Globus pallidus (tissue), 1 donor: ENCODE results near the gene WWC2.
A peak's percentile ranks its signal among the peaks of the same experiment; 100 is the strongest.

Experiments
- DNase-seq: peaks from one replicate; pipeline ENCODE4 v3.0.0-alpha.2; 2015; ENCODE audit warnings: low spot score

Gene WWC2

GRCh38 chr4:183098723-183099536 lies at the start of gene WWC2:
Gene WWC2 (plus strand): TSS chr4:183099257. CDS start chr4:183099492, 235 bp downstream.
- DNase-seq = peak; percentile 78

- DNase-seq = no peak
Measured at GRCh38 chr4:183053681-183054080, 45.4 kb upstream of the WWC2 start.

- DNase-seq = no peak
Measured at GRCh38 chr4:183057255-183057654, 41.8 kb upstream of the WWC2 start.

- DNase-seq = no peak
Measured at GRCh38 chr4:183059797-183060196, 39.3 kb upstream of the WWC2 start.

GRCh38 chr4:183068502-183068901 lies 30.6 kb upstream of the WWC2 start:
- DNase-seq = no peak

GRCh38 chr4:183071222-183071621 lies 27.8 kb upstream of the WWC2 start:
- DNase-seq = no peak

- DNase-seq = no peak
Measured at GRCh38 chr4:183072176-183072575, 26.9 kb upstream of the WWC2 start.

- no peak for DNase-seq
Measured at GRCh38 chr4:183073838-183074145, 25.3 kb upstream of the WWC2 start.

GRCh38 chr4:183074288-183074990 lies 24.6 kb upstream of the WWC2 start:
- DNase-seq = no peak

GRCh38 chr4:183078634-183079033 lies 20.4 kb upstream of the WWC2 start:
- no peak for DNase-seq

GRCh38 chr4:183080372-183081115 lies 18.5 kb upstream of the WWC2 start:
- DNase-seq = no peak

- no peak for DNase-seq
Measured at GRCh38 chr4:183081116-183081469, 18.0 kb upstream of the WWC2 start.

GRCh38 chr4:183082053-183082452 lies 17.0 kb upstream of the WWC2 start:
- no peak for DNase-seq

- DNase-seq = no peak
Measured at GRCh38 chr4:183094393-183095198, 4.5 kb upstream of the WWC2 start.

GRCh38 chr4:183095199-183095512 lies 3.9 kb upstream of the WWC2 start:
- DNase-seq = no peak

- no peak for DNase-seq
Measured at GRCh38 chr4:183096276-183096965, 2.6 kb upstream of the WWC2 start.

- DNase-seq = no peak
Measured at GRCh38 chr4:183097231-183098018, 1.6 kb upstream of the WWC2 start.

GRCh38 chr4:183098019-183098722 lies 886 bp upstream of the WWC2 start:
- no peak for DNase-seq

GRCh38 chr4:183099537-183100297 lies 660 bp downstream of the WWC2 start:
- no peak for DNase-seq

GRCh38 chr4:183100298-183100599 lies 1.2 kb downstream of the WWC2 start:
- DNase-seq = no peak
